NB4 (cell line): ENCODE measurements around the gene APMAP.

Experiments
- POLR2A ChIP-seq: IDR thresholded peaks from 2 replicates; pipeline ENCODE4 v1.6.1; 2011; ENCODE audit warnings: mild to moderate bottlenecking; ENCODE audit not compliant: insufficient read length; ENCODE audit errors: extremely low read depth
- TF ChIP-seq, protein P1 (sequence below): IDR thresholded peaks from one replicate; pipeline ENCODE4 v1.5.1; 2012; ENCODE audit warnings: low read depth, low read length

DNA sequence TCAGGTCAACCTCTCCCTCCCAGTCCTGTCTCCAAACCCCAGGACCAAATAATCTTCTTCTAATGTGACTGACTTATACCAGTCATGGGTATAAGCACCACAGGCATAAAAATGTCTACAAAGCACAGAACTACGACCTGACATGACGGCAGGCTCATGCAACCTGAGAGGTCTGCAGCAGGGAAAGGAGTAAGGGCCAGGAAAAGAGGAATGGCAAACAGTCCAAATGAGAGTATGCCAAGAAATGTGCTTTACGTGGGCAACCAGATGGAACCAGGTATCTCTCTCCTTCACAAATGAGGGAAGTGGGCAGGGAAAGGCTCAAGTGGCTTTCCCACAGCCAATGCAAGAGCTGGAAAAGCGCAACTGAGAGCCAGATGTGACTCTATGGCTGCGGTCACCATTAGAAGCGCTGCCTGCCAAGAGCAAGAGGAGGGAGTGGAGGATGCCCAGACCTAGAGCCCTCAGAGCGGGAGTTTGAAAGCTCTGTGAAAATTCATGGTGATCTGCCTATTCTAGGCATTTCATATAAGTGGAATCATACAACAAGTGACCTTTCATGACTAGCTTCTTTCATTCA, 6.0 kb downstream of the APMAP start:
- TF ChIP-seq, protein P1, sequence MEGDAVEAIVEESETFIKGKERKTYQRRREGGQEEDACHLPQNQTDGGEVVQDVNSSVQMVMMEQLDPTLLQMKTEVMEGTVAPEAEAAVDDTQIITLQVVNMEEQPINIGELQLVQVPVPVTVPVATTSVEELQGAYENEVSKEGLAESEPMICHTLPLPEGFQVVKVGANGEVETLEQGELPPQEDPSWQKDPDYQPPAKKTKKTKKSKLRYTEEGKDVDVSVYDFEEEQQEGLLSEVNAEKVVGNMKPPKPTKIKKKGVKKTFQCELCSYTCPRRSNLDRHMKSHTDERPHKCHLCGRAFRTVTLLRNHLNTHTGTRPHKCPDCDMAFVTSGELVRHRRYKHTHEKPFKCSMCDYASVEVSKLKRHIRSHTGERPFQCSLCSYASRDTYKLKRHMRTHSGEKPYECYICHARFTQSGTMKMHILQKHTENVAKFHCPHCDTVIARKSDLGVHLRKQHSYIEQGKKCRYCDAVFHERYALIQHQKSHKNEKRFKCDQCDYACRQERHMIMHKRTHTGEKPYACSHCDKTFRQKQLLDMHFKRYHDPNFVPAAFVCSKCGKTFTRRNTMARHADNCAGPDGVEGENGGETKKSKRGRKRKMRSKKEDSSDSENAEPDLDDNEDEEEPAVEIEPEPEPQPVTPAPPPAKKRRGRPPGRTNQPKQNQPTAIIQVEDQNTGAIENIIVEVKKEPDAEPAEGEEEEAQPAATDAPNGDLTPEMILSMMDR = no peak
- no peak for TF ChIP-seq POLR2A
